Suppressor macrophage (primary cell): ENCODE measurements around the gene ACKR1.

Experiments
- DNase-seq, 4 experiments: peaks; one replicate each; pipeline ENCODE4 v3.0.0-alpha.2; 2020 to 2022

ACKR1 gene

GRCh38 chr1:159187647-159188374 is 16.9 kb upstream of the ACKR1 start:
- no peak for DNase-seq

GRCh38 chr1:159188375-159188788 is 16.3 kb upstream of the ACKR1 start:
- peak; percentile 27 to 61 (median 50) for DNase-seq

GRCh38 chr1:159190441-159190840 is 14.2 kb upstream of the ACKR1 start:
- no peak for DNase-seq

GRCh38 chr1:159196543-159196942 is 8.1 kb upstream of the ACKR1 start:
- no peak for DNase-seq

DNA sequence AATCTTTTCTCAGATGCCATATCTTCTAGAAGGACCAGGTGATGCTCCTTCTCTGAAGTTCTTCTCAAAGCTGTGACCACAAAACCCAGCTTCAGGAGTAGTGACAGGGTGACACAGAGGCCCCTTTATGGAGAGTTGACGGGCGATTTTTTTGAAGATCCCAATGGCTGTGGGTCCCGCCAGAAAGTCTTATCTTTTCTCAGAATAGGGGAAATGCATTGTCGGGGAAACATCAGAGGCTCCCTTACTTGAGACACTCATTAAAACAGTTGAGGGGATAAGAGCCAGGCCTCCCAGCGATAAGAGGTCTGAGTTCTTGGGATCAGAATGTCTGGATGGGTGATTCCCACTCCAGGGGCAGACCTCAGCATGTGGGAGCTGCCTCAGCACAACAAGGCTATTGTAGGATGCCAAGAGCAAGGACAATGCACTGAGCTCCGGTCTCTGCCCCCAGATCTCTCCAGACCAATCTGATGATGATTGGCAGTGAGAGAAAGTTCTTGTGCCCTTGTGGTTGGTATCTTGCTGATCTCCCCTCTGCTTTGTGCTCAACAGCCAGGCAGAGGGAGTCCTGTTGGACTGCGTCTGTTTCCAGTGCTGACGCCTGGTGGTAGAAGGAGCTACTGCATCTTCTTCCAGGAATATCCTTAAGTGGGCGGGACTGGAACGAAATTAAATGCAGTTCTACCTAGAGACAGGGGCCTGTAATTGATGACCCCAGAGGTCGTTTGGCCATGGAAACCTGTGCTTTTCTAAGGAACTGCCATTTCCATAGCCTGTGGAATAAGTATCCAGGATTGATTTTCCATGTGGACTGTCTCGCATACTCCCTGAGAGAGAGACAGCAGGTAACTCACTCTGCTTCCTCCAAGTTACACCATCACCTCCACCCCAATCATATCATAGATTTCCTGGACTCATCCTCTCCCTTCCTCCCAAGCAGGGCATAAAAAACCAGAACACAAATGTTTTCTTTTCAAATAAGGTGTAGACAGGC is 6.8 kb upstream of the ACKR1 start:
- peak; percentile 87 to 91 (median 90) for DNase-seq

DNA sequence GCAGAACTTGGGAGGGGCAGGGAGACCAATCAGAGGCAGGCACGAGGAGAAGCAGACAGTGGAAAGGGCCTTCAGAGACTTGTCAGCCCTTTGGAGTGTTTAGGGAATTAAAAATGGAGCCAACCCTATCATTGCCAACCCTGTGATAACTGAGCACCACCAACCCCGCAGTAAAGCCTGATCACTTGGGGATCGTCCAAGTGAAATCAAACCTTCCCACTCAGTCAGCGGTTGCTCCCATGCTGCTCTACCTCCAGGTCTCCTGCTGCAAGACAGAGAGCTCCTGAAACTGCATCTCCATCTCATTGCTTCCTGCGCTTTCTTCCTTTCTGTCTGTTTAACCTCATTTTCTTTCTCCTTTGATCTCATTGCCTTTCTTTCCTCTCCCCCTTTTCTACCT is 4.8 kb upstream of the ACKR1 start:
- no peak for DNase-seq

DNA sequence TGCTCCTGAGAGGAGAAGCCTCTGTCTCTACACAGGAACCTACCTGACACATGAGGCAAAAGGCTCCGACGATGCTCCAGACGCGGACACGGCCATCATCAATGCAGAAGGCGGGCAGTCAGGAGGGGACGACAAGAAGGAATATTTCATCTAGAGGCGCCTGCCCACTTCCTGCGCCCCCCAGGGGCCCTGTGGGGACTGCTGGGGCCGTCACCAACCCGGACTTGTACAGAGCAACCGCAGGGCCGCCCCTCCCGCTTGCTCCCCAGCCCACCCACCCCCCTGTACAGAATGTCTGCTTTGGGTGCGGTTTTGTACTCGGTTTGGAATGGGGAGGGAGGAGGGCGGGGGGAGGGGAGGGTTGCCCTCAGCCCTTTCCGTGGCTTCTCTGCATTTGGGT is 3.9 kb upstream of the ACKR1 start:
- no peak for DNase-seq

- DNase-seq: peak in 3 of 4 experiments; percentile 6 to 15 (median 14)
Measured at GRCh38 chr1:159201642-159202041, 3.0 kb upstream of the ACKR1 start.

DNA sequence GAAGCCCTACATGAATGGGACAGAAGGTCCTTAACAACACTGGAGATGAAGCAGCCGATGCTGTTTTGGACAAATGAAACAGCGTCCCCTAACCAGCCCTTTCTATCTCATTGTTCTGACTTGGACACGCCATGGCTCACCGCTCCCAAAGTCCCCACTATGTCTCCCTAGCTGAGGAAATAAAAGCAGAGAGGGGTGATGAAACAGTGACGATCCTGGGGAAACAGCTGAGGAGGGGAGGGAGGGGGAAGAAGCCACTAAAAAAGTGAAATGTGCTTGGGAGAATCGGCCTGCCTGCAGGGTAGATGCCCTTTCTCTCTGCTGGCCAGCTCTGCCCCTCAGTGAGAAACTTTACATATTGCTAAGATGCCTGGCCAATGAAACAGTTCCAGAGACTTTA is 1.1 kb upstream of the ACKR1 start:
- DNase-seq: no peak

DNA sequence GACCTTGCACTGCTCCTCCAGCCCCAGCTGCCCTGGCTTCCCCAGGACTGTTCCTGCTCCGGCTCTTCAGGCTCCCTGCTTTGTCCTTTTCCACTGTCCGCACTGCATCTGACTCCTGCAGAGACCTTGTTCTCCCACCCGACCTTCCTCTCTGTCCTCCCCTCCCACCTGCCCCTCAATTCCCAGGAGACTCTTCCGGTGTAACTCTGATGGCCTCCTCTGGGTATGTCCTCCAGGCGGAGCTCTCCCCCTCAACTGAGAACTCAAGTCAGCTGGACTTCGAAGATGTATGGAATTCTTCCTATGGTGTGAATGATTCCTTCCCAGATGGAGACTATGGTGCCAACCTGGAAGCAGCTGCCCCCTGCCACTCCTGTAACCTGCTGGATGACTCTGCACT is 550 bp downstream of the ACKR1 start:
- DNase-seq: no peak

DNA sequence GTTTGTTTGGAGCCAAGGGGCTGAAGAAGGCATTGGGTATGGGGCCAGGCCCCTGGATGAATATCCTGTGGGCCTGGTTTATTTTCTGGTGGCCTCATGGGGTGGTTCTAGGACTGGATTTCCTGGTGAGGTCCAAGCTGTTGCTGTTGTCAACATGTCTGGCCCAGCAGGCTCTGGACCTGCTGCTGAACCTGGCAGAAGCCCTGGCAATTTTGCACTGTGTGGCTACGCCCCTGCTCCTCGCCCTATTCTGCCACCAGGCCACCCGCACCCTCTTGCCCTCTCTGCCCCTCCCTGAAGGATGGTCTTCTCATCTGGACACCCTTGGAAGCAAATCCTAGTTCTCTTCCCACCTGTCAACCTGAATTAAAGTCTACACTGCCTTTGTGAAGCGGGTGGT is 1.4 kb downstream of the ACKR1 start:
- DNase-seq: no peak

- DNase-seq: no peak
Measured at GRCh38 chr1:159207080-159207479, 2.4 kb downstream of the ACKR1 start.

DNA sequence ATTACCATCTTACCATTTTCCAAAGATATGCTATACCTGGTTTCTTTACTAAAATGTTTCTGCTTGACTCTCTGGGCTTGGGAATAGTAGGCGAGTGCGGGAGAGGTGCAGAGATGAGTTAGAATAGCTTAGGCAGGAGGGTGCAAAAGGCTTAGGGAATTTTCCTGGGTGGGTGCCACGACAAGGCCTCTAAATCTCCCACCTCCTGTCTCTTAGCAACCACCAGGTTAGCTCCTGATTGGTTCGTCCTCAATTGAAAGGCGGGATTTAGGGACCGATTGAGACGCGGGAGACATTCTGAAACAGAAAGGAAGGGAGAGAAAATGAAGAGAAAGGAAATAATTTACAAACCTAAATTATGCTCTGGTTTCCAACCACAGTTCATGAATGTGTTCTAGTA is 3.1 kb downstream of the ACKR1 start:
- DNase-seq: no peak

DNA sequence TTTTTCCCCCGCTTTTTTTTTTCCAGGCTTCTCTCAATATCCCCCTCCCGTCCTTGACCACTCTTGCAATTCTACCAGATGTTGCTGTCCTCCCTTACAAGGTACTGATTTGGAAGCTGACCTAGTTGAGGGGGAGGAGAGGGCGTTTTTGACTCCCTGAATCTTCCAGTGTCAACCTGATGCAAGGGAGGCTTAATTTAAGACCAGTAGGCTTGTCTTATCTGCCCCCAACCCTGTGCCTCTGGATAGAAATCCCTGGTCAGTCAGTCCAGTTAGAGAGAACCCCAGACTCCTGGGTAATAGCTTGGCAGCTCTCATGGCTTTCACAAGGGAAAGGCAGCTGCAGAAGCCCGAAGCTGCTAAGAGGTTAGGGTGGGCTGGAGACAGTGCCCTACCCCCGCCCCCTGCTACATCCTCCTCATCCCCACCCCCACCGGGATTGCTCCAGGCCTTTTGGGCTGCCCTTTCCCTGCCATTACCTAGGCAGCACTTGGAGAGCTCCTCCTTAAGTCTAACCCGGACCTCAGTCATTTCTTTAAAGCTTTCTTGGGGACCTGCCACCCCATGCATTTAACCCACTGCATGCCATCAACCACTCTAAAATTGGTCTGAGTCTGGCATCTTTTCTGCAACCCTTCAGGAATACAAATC is 3.6 kb downstream of the ACKR1 start:
- no peak for DNase-seq

DNA sequence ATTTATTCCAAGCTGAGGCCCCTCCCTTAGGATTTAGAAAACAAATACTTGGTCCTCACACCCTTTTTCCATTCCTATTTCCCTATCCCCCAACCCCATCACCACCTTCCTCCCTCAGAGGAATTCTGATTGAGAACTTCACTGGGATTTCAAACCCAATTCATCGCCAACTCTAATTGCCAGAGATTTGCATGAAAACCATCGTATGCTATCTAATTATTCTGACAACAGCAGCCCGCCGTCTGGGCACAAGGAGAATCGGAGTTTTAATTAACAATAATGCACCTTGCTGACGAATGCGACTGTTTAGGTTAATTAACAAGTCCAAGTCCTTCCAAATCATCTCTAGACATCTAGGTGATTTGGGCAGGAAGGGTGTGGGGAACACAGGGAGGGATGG is 4.4 kb downstream of the ACKR1 start:
- DNase-seq: no peak

- DNase-seq: peak; percentile 32 to 59 (median 53)
Measured at GRCh38 chr1:159211331-159212136, 6.9 kb downstream of the ACKR1 start.

- DNase-seq: no peak
Measured at GRCh38 chr1:159212596-159212995, 7.9 kb downstream of the ACKR1 start.

- DNase-seq: peak; percentile 52 to 74 (median 66)
Measured at GRCh38 chr1:159214149-159214760, 9.6 kb downstream of the ACKR1 start.

GRCh38 chr1:159218649-159219636 is 14.3 kb downstream of the ACKR1 start:
- DNase-seq: no peak

DNA sequence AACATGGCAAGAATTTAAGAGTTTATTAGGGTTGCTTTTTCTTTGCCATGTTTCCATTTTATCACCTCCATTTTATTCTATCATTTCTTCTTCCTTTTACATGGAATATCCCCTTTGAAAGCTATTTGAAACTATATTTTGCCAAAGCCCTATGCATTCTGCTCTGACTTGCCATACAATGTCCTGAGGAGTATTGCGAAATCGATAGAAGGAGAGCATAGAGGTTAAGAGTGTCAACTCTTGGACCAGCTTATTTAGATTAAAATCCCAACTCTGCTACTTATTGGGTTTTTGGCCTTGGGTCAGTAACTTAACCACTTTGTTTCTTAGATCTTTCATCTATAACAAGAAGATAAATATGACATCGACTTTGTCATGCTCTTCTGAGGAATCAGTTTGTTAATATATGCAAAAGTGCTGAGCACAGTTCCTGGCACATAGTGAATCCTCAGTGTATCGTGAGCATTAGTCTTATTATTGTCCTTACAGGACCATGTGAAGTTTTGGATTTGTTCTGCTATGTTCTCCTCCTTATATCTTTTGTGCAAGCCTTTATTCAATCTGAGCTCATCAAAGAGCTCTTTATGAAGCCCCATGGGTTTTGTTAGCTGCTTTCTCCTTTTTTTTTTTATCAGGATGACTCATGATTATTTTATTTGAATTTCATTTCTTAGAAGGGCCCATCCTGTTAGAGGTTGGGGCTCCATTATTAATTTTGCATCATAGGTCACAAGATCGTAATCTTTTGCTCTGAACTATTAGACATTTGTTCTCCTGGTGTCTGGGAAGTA is 17.6 kb downstream of the ACKR1 start:
- DNase-seq: no peak
